ENCODE data around the gene ZBTB40.

ZBTB40 gene

DNA sequence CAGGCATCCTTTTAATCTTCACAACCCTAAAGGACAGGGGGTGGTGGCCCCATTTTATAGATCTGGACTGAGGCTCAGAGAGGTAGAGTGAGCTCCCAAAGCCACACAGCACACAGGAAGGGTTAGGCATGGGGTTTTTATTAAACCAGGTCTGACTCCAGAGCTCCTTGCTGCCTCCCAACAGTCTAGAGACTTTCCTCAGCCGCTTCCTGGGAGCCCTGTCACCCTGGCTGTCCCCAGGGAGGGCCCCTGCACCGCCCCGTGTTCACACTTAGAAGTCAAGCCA lies 103.7 kb downstream of the ZBTB40 start:
- no peaks in the 10 kb centered on the region for H4K20me1 ChIP-seq (ENCODE audit: low read depth, low read length)
- H3K9ac ChIP-seq (ENCODE audit: low read length): no peak overlapping the region
- H3K4me2 ChIP-seq (ENCODE audit: low read depth, low read length, poor library complexity, severe bottlenecking): no peak overlapping the region
- no peaks in the 10 kb centered on the region; the same call in 1 of the 2 replicates for H3K27me3 ChIP-seq (ENCODE audit: low read length)
- H3K36me3 ChIP-seq (ENCODE audit: low read length): no peaks in the 10 kb centered on the region
- H3K9me2 ChIP-seq (replicated peaks; ENCODE audit: insufficient read depth, low read length): no peaks in the 10 kb centered on the region
- H3K27ac ChIP-seq (ENCODE audit: low read depth, low read length): no peak overlapping the region
- H2AFZ ChIP-seq (ENCODE audit: low read depth, low read length, severe bottlenecking): no peak overlapping the region
- H3K4me3 ChIP-seq (ENCODE audit: insufficient read depth, low read length, poor library complexity, severe bottlenecking): no peak overlapping the region
- TF ChIP-seq CTCF (IDR thresholded peaks at IDR 0.05; ENCODE audit: insufficient read depth, low read length, poor library complexity, severe bottlenecking) (no peak), EZH2phosphoT487 (conservative IDR thresholded peaks at IDR 0.05; ENCODE audit: low read length) (no peak)
- H3K79me2 ChIP-seq (ENCODE audit: insufficient read depth, low read length): no peaks in the 10 kb centered on the region
- no peaks in the 10 kb centered on the region for H3K9me3 ChIP-seq (ENCODE audit: insufficient read depth, low read length)
- no peaks in the 10 kb centered on the region for H3F3A ChIP-seq (ENCODE audit: insufficient read depth)

DNA sequence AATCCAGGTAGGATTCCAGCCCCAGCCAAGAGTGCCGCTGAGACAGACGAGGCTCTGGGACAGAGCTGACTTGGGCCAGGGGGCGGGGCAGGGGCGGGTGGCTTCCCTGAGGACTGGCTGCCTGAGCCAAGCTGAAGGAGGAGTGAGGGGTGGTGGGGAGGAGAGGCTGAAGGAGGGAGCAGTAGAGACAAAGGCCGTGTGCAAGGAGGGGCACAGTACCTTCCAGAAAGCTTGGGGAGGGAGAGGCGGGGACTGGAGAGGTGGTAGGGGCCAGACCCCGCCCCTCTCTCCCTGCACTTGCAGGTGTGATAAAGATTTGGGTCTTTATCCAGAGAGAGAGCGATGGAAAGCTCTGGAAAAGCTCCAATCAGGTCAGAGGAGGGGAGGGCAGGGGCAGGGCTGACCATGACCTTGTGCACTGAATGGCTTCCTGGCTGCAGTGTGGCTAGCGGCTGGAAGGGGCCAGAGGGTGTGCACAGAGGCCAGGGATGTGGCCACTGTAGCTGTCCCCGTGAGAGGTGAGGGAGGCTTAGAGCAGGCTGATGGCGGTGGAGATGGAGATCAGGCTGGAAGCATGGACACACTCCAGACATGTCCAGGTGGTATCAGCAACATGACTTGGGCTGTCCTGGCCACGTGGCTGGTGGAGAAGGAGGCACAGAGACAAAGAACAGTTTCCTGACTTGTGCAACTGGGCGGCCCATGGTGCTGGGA lies 104.9 kb downstream of the ZBTB40 start:
- no peak overlapping the region for H3K27ac ChIP-seq (ENCODE audit: low read depth, low read length)
- no peak for TF ChIP-seq CTCF (IDR thresholded peaks at IDR 0.05; ENCODE audit: insufficient read depth, low read length, poor library complexity, severe bottlenecking)
- TF ChIP-seq EZH2phosphoT487 (conservative IDR thresholded peaks at IDR 0.05; ENCODE audit: low read length): no peak
- no peaks in the 10 kb centered on the region for H3K9me2 ChIP-seq (replicated peaks; ENCODE audit: insufficient read depth, low read length)
- H3K4me3 ChIP-seq (ENCODE audit: insufficient read depth, low read length, poor library complexity, severe bottlenecking): no peak overlapping the region
- H3K4me2 ChIP-seq (ENCODE audit: low read depth, low read length, poor library complexity, severe bottlenecking): no peak overlapping the region
- no peak overlapping the region for H3K9ac ChIP-seq (ENCODE audit: low read length)
- H3K9me3 ChIP-seq (ENCODE audit: insufficient read depth, low read length): no peaks in the 10 kb centered on the region
- no peaks in the 10 kb centered on the region for H3K79me2 ChIP-seq (ENCODE audit: insufficient read depth, low read length)
- H4K20me1 ChIP-seq (ENCODE audit: low read depth, low read length): no peaks in the 10 kb centered on the region
- H3F3A ChIP-seq (ENCODE audit: insufficient read depth): no peaks in the 10 kb centered on the region
- H3K27me3 ChIP-seq (ENCODE audit: low read length): no peaks in the 10 kb centered on the region
- no peak overlapping the region for H2AFZ ChIP-seq (ENCODE audit: low read depth, low read length, severe bottlenecking)
- H3K36me3 ChIP-seq (ENCODE audit: low read length): no peaks in the 10 kb centered on the region

GRCh38 chr1:22557341-22557950 lies 105.8 kb downstream of the ZBTB40 start:
- H3K79me2 ChIP-seq (ENCODE audit: insufficient read depth, low read length): no peaks in the 10 kb centered on the region
- TF ChIP-seq CTCF (IDR thresholded peaks at IDR 0.05; ENCODE audit: insufficient read depth, low read length, poor library complexity, severe bottlenecking) (no peak), EZH2phosphoT487 (conservative IDR thresholded peaks at IDR 0.05; ENCODE audit: low read length) (no peak)
- no peaks in the 10 kb centered on the region for H4K20me1 ChIP-seq (ENCODE audit: low read depth, low read length)
- no peaks in the 10 kb centered on the region for H3F3A ChIP-seq (ENCODE audit: insufficient read depth)
- no peak overlapping the region for H3K4me3 ChIP-seq (ENCODE audit: insufficient read depth, low read length, poor library complexity, severe bottlenecking)
- H2AFZ ChIP-seq (ENCODE audit: low read depth, low read length, severe bottlenecking): no peak overlapping the region
- H3K9me3 ChIP-seq (ENCODE audit: insufficient read depth, low read length): no peaks in the 10 kb centered on the region
- H3K9ac ChIP-seq (ENCODE audit: low read length): no peak overlapping the region
- no peaks in the 10 kb centered on the region for H3K9me2 ChIP-seq (replicated peaks; ENCODE audit: insufficient read depth, low read length)
- no peak overlapping the region for H3K4me2 ChIP-seq (ENCODE audit: low read depth, low read length, poor library complexity, severe bottlenecking)
- H3K36me3 ChIP-seq (ENCODE audit: low read length): no peaks in the 10 kb centered on the region
- H3K27me3 ChIP-seq (ENCODE audit: low read length): no peaks in the 10 kb centered on the region
- H3K27ac ChIP-seq (ENCODE audit: low read depth, low read length): no peak overlapping the region
